ENCODE data around the gene ZGLP1. TPM values are rescaled to one million over a fixed set of nuclear protein-coding genes. Genes with fewer than 3 reads are reported as not detected.
A peak's percentile ranks its signal among the peaks of the same experiment; 100 is the strongest.

ZGLP1 gene
- total RNA-seq, 2 experiments from 2014 or later, result 5.7 to 8.8 TPM

DNA sequence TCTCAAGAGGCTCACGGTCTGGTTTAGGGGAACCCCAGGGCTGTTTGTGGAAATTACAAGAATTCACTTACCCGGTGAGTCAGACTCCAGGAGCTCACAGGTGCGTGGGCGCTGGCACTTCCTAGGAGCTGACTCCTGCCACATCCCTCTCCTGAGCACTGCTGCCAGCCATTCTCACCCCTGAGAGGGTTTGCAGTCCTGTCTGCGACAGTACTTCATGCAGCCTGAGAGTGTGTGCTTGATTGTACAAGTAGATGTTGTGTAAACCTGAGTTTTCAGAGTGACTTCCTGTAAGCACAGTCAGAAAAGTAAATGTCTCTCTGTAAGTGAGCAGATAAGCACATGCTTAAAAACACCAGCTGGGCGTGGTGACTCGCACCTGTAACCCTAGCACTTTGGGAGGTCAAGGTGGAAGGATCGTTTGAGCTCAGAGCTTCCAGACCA, 49.5 kb downstream of the ZGLP1 start:
- H3K4me3 ChIP-seq (ENCODE audit: low read depth, low read length, poor library complexity, severe bottlenecking), result no peak overlapping the region
- H4K20me1 ChIP-seq (ENCODE audit: insufficient read depth, low read length), result 0 out of 2 replicates have a peak, but pooled peaks cover 4% of the 10 kb centered on the region
- TF ChIP-seq, protein P1, sequence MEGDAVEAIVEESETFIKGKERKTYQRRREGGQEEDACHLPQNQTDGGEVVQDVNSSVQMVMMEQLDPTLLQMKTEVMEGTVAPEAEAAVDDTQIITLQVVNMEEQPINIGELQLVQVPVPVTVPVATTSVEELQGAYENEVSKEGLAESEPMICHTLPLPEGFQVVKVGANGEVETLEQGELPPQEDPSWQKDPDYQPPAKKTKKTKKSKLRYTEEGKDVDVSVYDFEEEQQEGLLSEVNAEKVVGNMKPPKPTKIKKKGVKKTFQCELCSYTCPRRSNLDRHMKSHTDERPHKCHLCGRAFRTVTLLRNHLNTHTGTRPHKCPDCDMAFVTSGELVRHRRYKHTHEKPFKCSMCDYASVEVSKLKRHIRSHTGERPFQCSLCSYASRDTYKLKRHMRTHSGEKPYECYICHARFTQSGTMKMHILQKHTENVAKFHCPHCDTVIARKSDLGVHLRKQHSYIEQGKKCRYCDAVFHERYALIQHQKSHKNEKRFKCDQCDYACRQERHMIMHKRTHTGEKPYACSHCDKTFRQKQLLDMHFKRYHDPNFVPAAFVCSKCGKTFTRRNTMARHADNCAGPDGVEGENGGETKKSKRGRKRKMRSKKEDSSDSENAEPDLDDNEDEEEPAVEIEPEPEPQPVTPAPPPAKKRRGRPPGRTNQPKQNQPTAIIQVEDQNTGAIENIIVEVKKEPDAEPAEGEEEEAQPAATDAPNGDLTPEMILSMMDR (conservative IDR thresholded peaks at IDR 0.05; ENCODE audit: low read length), result no peak
- TF ChIP-seq EZH2phosphoT487 (IDR thresholded peaks at IDR 0.05; ENCODE audit: borderline replicate concordance, low read depth, low read length), result no peak
- ChIA-PET CTCF (ENCODE audit: unreplicated experiment) (interaction anchor here (1.4 kb wide), 1 partner anchor 29 kb away, joined by 5 read pairs; the partner anchor contains the start of gene ICAM5), POLR2A (interaction anchor here (0.6 to 2.0 kb wide), 5 partner anchors 11 to 126 kb away, joined by 4 to 7 read pairs (median 4); partner anchors contain the start of genes ICAM1, RAVER1 and TYK2)
- no peak overlapping the region for H2AFZ ChIP-seq (ENCODE audit: low read length)
- H3K79me2 ChIP-seq (ENCODE audit: insufficient read depth, low read depth, low read length), result no peaks in the 10 kb centered on the region
- H3K4me2 ChIP-seq (ENCODE audit: low read length), result no peak overlapping the region
- no peaks in the 10 kb centered on the region for H3K9me2 ChIP-seq (ENCODE audit: insufficient read depth, low read length)
- peaks cover 51% of the 10 kb centered on the region for H3K36me3 ChIP-seq (ENCODE audit: insufficient read depth, low read length)
- peaks cover 6% of the 10 kb centered on the region for H3K4me1 ChIP-seq (ENCODE audit: insufficient read depth, low read length, poor library complexity, severe bottlenecking)
- H3K9me3 ChIP-seq (ENCODE audit: low read length), result no peaks in the 10 kb centered on the region
- intact Hi-C loops (cut with micrococcal nuclease; ENCODE audit: unreplicated experiment), result no loop called here
- BruUV-seq (replicated peaks), result no TSS peak
- no peak overlapping the region for H3K27ac ChIP-seq (ENCODE audit: low read depth, low read length, poor library complexity, severe bottlenecking)
- DNase-seq (ENCODE audit: low spot score), result no peak

DNA sequence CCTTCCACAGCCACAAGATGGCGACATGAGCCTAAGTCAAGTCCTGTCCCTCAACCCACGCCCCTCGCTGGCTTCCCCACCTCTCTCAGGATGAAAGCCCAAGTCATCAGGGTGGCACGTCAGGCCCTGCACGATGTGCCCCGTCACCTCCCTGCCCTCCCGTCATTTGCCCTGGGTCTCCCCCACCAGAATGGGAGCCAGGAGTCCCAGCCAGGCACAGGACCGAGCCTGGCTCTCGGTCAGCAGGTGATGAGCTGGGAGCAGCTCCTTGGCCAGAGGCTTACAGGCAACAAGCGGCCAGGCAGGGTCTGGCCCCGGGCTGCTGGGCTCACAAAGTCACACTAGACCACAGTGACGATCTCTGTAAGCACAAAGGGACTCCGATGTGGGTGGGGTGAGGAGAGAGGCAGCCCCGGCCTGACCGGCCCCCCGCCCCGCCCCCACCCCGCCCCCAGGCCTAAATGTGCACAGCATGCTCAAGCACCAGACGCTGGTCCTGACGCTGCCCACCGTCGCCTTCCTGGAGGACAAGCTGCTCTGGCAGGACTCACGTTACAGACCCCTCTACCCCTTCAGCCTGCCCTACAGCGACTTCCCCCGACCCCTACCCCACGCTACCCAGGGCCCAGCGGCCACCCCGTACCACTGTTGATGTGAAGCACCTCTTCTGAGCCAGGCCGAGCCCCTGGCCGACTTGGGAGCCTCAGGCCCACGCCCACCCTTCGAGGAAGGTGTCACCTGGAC, 50.3 kb downstream of the ZGLP1 start:
- Histone ChIP-seq H3K79me2 (ENCODE audit: insufficient read depth, low read depth, low read length) (peaks cover 5% of the 10 kb centered on the region; the same call in 1 of the 2 replicates), H3K4me3 (ENCODE audit: low read depth, low read length, poor library complexity, severe bottlenecking) (no peak overlapping the region), H3K27ac (ENCODE audit: low read depth, low read length, poor library complexity, severe bottlenecking) (no peak overlapping the region), H4K20me1 (ENCODE audit: insufficient read depth, low read length) (peaks cover 7% of the 10 kb centered on the region; the same call in 1 of the 2 replicates), H3K4me2 (ENCODE audit: low read length) (peak overlapping the region; percentile 10; the same call in 1 of the 2 replicates), H3K36me3 (ENCODE audit: insufficient read depth, low read length) (peaks cover 60% of the 10 kb centered on the region), H3K4me1 (ENCODE audit: insufficient read depth, low read length, poor library complexity, severe bottlenecking) (peaks cover 6% of the 10 kb centered on the region), H3K9me3 (ENCODE audit: low read length) (no peaks in the 10 kb centered on the region), H2AFZ (ENCODE audit: low read length) (no peak overlapping the region), H3K9me2 (ENCODE audit: insufficient read depth, low read length) (no peaks in the 10 kb centered on the region)
- CTCF ChIA-PET (ENCODE audit: unreplicated experiment), result interaction anchor here (0.5 to 1.4 kb wide), 4 partner anchors 10 to 47 kb away, joined by 3 to 5 read pairs (median 3); partner anchors contain the start of genes ICAM1 and ICAM5
- POLR2A ChIA-PET, result interaction anchor here (0.5 to 2.0 kb wide), 5 partner anchors 68 to 159 kb away, joined by 3 to 7 read pairs (median 5); partner anchors contain the start of genes RAVER1 and TYK2
- no peak for TF ChIP-seq EZH2phosphoT487 (IDR thresholded peaks at IDR 0.05; ENCODE audit: borderline replicate concordance, low read depth, low read length)
- TF ChIP-seq, protein P1 (conservative IDR thresholded peaks at IDR 0.05; ENCODE audit: low read length), result peak; percentile 81
- DNase-seq (ENCODE audit: low spot score), result peak; percentile 94
- BruUV-seq (replicated peaks), result TSS peak; percentile 44
- intact Hi-C loops (cut with micrococcal nuclease; ENCODE audit: unreplicated experiment), result loop anchor here (2.0 kb wide), 1 partner anchor 129 kb away; no protein-coding TSS in a partner anchor

Data from OCI-LY7 (cell line).